K562 (cell line): ENCODE measurements around the gene KLHL30. TPM values are rescaled to one million over a fixed set of nuclear protein-coding genes. Genes with fewer than 3 reads are reported as not detected.

Experiments used
- ADNP ChIP-seq: fragments of 200-800 bp; sonication (Bioruptor generic); IDR thresholded peaks from 2 replicates; pipeline ENCODE4 v1.6.1; 2016; ENCODE audit warnings: missing genetic modification characterization, missing compliant biosample characterization
- BACH1 ChIP-seq: fragments of 200-800 bp; sonication (Bioruptor generic); IDR thresholded peaks from 2 replicates; pipeline ENCODE4 v1.6.1; 2016; ENCODE audit warnings: missing genetic modification characterization, missing compliant biosample characterization
- EP400 ChIP-seq: fragments of 450-650 bp; IDR thresholded peaks from 2 replicates; pipeline ENCODE4 v1.6.1; 2017; ENCODE audit warnings: antibody characterized with exemption, mild to moderate bottlenecking, moderate library complexity
- FOXK2 ChIP-seq, 2 experiments: fragments of 450-650 bp; IDR thresholded peaks in 1 of 2; conservative IDR thresholded peaks in 1 of 2; 2 replicates each; pipeline ENCODE4 v1.6.1; 2016; ENCODE audit warnings: low read depth in 2 of 2, mild to moderate bottlenecking in 1 of 2
- RB1 ChIP-seq: fragments of 450-650 bp; IDR thresholded peaks from 2 replicates; pipeline ENCODE4 v1.6.1; 2017; ENCODE audit warnings: low read depth, mild to moderate bottlenecking
- U2AF2 ChIP-seq: fragments of 200-400 bp; formaldehyde crosslinking; optimal IDR thresholded peaks from 2 replicates; pipeline ENCODE3; 2017; ENCODE audit warnings: low read depth, mild to moderate bottlenecking, low read length
- ZNF561 ChIP-seq: fragments of 450-650 bp; formaldehyde crosslinking; conservative IDR thresholded peaks from 2 replicates; pipeline ENCODE4 v1.4.0; 2020; ENCODE audit warnings: mild to moderate bottlenecking, moderate library complexity
- ZNF589 ChIP-seq: fragments of 200-800 bp; sonication (Bioruptor generic); IDR thresholded peaks from 2 replicates; pipeline ENCODE4 v1.6.1; 2016; ENCODE audit warnings: low read depth, missing genetic modification characterization, missing compliant biosample characterization
- polyA plus RNA-seq, 8 experiments: library from polyadenylated mRNA; depleted of rRNA in 4 of 8; stranded (reverse) in 5 of 8; unstranded in 3 of 8; fragments of >200 nt; fragmentation: Nextera tagmentation in 2 of 8; fragmentation: Illumina TruSeq in 1 of 8; extraction: Ambion mirVana in 2 of 8; extraction: Trizol in 1 of 8; gene quantifications; 2 replicates each; pipeline versions ENCODE4 v1.2.1 to v1.2.3, GENCODE V29; 2011 to 2014; ENCODE audit warnings: inconsistent platforms in 1 of 8, missing spikeins in 1 of 8
- total RNA-seq, 7 experiments: library from RNA; depleted of rRNA in 6 of 7; stranded (reverse); fragments of >200 nt in 6 of 7; fragmentation: Illumina TruSeq in 2 of 7; extraction: Trizol in 2 of 7; gene quantifications; 2 replicates each; pipeline versions ENCODE4 v1.2.1 to v1.2.3, GENCODE V29; 2011 to 2021; ENCODE audit warnings: low replicate concordance in 1 of 7
- TF ChIP-seq, protein P1 (sequence below): sonication (generic); formaldehyde crosslinking; IDR thresholded peaks from 2 replicates; pipeline ENCODE4 v1.8.0; 2023; ENCODE audit warnings: missing genetic modification reagents, mild to moderate bottlenecking, borderline replicate concordance
- TF ChIP-seq, protein P2 (sequence below): fragments of 450-650 bp; formaldehyde crosslinking; IDR thresholded peaks from 2 replicates; pipeline ENCODE4 v1.4.0; 2020; ENCODE audit warnings: mild to moderate bottlenecking
- TF ChIP-seq, protein P3 (sequence below): fragments of 450-650 bp; IDR thresholded peaks from 2 replicates; pipeline ENCODE4 v1.6.1; 2016; ENCODE audit warnings: missing biosample characterization, missing genetic modification characterization
- TF ChIP-seq, protein P4 (sequence below): fragments of 200-800 bp; sonication (Bioruptor generic); IDR thresholded peaks from 2 replicates; pipeline ENCODE4 v1.6.1; 2017; ENCODE audit warnings: missing genetic modification characterization, missing compliant biosample characterization
- TF ChIP-seq, protein P5 (sequence below): fragments of 250-450 bp; sonication (Bioruptor Pico); IDR thresholded peaks from 2 replicates; pipeline ENCODE4 v1.5.0; 2021; ENCODE audit warnings: mild to moderate bottlenecking, borderline replicate concordance

The KLHL30 gene
- total and polyA plus RNA-seq, 9 of the 15 experiments (the other 6 are each of a cell fraction or from before 2014, with no cell fraction given): 0.04 TPM; not detected in 8

DNA sequence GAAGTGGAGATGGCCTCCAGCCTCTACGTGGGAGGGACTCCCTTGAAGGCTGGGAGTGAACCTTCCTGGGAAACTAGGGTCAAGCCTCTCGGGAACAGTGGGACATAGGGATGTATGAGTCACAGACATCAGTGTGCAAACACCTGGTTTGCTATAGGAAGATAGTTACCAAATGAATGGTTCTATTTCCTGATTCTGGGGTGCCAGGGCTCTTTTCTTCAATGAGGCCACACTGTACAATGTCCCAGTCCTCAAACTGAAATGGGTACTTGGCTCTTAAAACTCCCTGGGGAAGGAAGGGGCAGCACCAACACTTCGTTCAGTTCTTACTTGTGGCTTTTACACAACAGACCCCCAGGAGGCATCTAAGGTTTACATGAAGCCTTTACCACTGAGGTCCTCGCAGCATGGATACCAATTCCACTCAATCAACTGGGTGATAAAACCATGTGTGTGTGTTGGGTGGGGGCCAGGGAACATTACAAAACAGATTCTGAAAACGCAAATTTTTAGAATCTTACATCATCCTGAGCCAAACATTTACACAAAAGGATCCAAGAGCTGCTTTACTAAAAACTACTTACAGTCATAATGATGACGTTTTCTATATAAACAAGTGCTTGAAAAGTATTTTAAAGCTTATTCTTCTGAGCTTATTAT, 30.7 kb downstream of the KLHL30 start (continued):
- TF ChIP-seq, protein P1, sequence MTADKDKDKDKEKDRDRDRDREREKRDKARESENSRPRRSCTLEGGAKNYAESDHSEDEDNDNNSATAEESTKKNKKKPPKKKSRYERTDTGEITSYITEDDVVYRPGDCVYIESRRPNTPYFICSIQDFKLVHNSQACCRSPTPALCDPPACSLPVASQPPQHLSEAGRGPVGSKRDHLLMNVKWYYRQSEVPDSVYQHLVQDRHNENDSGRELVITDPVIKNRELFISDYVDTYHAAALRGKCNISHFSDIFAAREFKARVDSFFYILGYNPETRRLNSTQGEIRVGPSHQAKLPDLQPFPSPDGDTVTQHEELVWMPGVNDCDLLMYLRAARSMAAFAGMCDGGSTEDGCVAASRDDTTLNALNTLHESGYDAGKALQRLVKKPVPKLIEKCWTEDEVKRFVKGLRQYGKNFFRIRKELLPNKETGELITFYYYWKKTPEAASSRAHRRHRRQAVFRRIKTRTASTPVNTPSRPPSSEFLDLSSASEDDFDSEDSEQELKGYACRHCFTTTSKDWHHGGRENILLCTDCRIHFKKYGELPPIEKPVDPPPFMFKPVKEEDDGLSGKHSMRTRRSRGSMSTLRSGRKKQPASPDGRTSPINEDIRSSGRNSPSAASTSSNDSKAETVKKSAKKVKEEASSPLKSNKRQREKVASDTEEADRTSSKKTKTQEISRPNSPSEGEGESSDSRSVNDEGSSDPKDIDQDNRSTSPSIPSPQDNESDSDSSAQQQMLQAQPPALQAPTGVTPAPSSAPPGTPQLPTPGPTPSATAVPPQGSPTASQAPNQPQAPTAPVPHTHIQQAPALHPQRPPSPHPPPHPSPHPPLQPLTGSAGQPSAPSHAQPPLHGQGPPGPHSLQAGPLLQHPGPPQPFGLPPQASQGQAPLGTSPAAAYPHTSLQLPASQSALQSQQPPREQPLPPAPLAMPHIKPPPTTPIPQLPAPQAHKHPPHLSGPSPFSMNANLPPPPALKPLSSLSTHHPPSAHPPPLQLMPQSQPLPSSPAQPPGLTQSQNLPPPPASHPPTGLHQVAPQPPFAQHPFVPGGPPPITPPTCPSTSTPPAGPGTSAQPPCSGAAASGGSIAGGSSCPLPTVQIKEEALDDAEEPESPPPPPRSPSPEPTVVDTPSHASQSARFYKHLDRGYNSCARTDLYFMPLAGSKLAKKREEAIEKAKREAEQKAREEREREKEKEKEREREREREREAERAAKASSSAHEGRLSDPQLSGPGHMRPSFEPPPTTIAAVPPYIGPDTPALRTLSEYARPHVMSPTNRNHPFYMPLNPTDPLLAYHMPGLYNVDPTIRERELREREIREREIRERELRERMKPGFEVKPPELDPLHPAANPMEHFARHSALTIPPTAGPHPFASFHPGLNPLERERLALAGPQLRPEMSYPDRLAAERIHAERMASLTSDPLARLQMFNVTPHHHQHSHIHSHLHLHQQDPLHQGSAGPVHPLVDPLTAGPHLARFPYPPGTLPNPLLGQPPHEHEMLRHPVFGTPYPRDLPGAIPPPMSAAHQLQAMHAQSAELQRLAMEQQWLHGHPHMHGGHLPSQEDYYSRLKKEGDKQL: no peak
- TF ChIP-seq, protein P2, sequence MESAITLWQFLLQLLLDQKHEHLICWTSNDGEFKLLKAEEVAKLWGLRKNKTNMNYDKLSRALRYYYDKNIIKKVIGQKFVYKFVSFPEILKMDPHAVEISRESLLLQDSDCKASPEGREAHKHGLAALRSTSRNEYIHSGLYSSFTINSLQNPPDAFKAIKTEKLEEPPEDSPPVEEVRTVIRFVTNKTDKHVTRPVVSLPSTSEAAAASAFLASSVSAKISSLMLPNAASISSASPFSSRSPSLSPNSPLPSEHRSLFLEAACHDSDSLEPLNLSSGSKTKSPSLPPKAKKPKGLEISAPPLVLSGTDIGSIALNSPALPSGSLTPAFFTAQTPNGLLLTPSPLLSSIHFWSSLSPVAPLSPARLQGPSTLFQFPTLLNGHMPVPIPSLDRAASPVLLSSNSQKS: no peak
- TF ChIP-seq, protein P3, sequence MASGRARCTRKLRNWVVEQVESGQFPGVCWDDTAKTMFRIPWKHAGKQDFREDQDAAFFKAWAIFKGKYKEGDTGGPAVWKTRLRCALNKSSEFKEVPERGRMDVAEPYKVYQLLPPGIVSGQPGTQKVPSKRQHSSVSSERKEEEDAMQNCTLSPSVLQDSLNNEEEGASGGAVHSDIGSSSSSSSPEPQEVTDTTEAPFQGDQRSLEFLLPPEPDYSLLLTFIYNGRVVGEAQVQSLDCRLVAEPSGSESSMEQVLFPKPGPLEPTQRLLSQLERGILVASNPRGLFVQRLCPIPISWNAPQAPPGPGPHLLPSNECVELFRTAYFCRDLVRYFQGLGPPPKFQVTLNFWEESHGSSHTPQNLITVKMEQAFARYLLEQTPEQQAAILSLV (tag): peak; percentile 4; the same call in 1 of the 2 replicates
- TF ChIP-seq ZNF561 (CRISPR knock-in tag) (no peak), EP400 (peak; percentile 73), RB1 (no peak), U2AF2 (no peak), BACH1 (tag) (peak; percentile 22; the same call in 1 of the 2 replicates), FOXK2 (conservative IDR thresholded peaks at IDR 0.05 in 1 of 2, IDR thresholded peaks at IDR 0.05 in 1 of 2; ENCODE audit: low read depth in 2 of 2) (no peak), ADNP (tag) (no peak), ZNF589 (CRISPR knock-in tag) (peak; percentile 18)
- TF ChIP-seq, protein P4, sequence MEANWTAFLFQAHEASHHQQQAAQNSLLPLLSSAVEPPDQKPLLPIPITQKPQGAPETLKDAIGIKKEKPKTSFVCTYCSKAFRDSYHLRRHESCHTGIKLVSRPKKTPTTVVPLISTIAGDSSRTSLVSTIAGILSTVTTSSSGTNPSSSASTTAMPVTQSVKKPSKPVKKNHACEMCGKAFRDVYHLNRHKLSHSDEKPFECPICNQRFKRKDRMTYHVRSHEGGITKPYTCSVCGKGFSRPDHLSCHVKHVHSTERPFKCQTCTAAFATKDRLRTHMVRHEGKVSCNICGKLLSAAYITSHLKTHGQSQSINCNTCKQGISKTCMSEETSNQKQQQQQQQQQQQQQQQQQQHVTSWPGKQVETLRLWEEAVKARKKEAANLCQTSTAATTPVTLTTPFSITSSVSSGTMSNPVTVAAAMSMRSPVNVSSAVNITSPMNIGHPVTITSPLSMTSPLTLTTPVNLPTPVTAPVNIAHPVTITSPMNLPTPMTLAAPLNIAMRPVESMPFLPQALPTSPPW: no peak
- TF ChIP-seq, protein P5, sequence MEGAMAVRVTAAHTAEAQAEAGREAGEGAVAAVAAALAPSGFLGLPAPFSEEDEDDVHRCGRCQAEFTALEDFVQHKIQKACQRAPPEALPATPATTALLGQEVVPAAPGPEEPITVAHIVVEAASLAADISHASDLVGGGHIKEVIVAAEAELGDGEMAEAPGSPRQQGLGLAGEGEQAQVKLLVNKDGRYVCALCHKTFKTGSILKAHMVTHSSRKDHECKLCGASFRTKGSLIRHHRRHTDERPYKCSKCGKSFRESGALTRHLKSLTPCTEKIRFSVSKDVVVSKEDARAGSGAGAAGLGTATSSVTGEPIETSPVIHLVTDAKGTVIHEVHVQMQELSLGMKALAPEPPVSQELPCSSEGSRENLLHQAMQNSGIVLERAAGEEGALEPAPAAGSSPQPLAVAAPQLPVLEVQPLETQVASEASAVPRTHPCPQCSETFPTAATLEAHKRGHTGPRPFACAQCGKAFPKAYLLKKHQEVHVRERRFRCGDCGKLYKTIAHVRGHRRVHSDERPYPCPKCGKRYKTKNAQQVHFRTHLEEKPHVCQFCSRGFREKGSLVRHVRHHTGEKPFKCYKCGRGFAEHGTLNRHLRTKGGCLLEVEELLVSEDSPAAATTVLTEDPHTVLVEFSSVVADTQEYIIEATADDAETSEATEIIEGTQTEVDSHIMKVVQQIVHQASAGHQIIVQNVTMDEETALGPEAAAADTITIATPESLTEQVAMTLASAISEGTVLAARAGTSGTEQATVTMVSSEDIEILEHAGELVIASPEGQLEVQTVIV (CRISPR knock-in tag): no peak
